GM12878 (cell line): ENCODE data around the gene CLPSL1. TPM values are rescaled to one million over a fixed set of nuclear protein-coding genes. Genes with fewer than 3 reads are reported as not detected.

Experiments used
- ATAC-seq: fragments of 200-7000 bp; cut with Tn5 transposase; 3 replicates; pipeline ENCODE4 v1.9.1; 2020; ENCODE audit warnings: mild to moderate bottlenecking, moderate library complexity
- BruUV-seq: library from RNA; stranded (reverse); fragments of 400-500 nt; replicated peaks from 2 replicates; lab custom pipeline; 2021; lab: Mats Ljungman, UMichigan
- CTCF ChIA-PET: fragments of 300-600 bp; sonication (Branson Sonifier 250); formaldehyde crosslinking; extraction: SDS; loops from one replicate; lab custom pipeline; 2021; ENCODE audit warnings: inconsistent platforms; lab: Yijun Ruan, JAX
- POLR2A ChIA-PET: fragments of 350-600 bp; formaldehyde crosslinking; extraction: SDS; loops from one replicate; lab custom pipeline; 2021; ENCODE audit warnings: inconsistent platforms; lab: Charles Lee
- RAD21 ChIA-PET: fragments of 300-600 bp; sonication (Branson Sonifier 250); formaldehyde crosslinking; loops from one replicate; lab custom pipeline; 2023; ENCODE audit warnings: antibody characterized with exemption; ENCODE audit not compliant: unreplicated experiment; lab: Charles Lee
- SMC1A ChIA-PET: fragments of 300-600 bp; sonication (Branson Sonifier 250); formaldehyde crosslinking; loops from one replicate; lab custom pipeline; 2023; ENCODE audit not compliant: unreplicated experiment, uncharacterized antibody; lab: Charles Lee
- DNase-seq: peaks from one replicate; pipeline ENCODE4 v3.0.0-alpha.2; 2011; ENCODE audit warnings: low read depth, low spot score
- FAIRE-seq: peaks from 3 replicates; lab custom pipeline; 2011; peaks lifted over from hg19 to GRCh38; lab: Jason Lieb, UNC
- H2AFZ ChIP-seq: 2 replicates; pipeline ENCODE4 v1.6.0; 2011; ENCODE audit warnings: low read depth, low read length, control low read depth; ENCODE audit not compliant: control insufficient read depth
- H3K27ac ChIP-seq: 2 replicates; pipeline ENCODE4 v1.5.1; 2011; ENCODE audit warnings: control low read depth; ENCODE audit not compliant: control insufficient read depth, insufficient read depth
- H3K27me3 ChIP-seq, 2 experiments: replicated peaks in 1 of 2; 2 replicates each; pipeline versions ENCODE4 v1.6.0 to v1.6.1; 2011; ENCODE audit warnings: low read length in 1 of 2; ENCODE audit not compliant: control insufficient read depth in 2 of 2, insufficient read depth in 2 of 2
- H3K36me3 ChIP-seq, 2 experiments: 2 replicates each; pipeline ENCODE4 v1.5.1; 2011; ENCODE audit warnings: low read length in 1 of 2; ENCODE audit not compliant: control insufficient read depth in 2 of 2, insufficient read depth in 2 of 2
- H3K4me1 ChIP-seq: 2 replicates; pipeline ENCODE4 v1.6.1; 2011; ENCODE audit warnings: mild to moderate bottlenecking, low read length, moderate library complexity, mixed read lengths; ENCODE audit not compliant: control insufficient read depth, insufficient read depth
- H3K4me2 ChIP-seq: 2 replicates; pipeline ENCODE4 v1.6.0; 2011; ENCODE audit warnings: control low read depth; ENCODE audit not compliant: control insufficient read depth, insufficient read depth
- H3K4me3 ChIP-seq: fragments of 200-600 bp; sonication (generic); 2 replicates; pipeline ENCODE4 v1.5.1; 2016
- H3K79me2 ChIP-seq: 2 replicates; pipeline ENCODE4 v1.6.0; 2011; ENCODE audit warnings: low read length; ENCODE audit not compliant: control insufficient read depth, insufficient read depth
- H3K9ac ChIP-seq: 2 replicates; pipeline ENCODE4 v1.8.0; 2011; ENCODE audit warnings: low read length, control low read depth, mixed read lengths; ENCODE audit not compliant: control insufficient read depth, insufficient read depth
- H3K9me3 ChIP-seq: replicated peaks from 3 replicates; pipeline ENCODE4 v1.5.1; 2011; ENCODE audit warnings: mild to moderate bottlenecking, low read length; ENCODE audit not compliant: control insufficient read depth, insufficient read depth
- H4K20me1 ChIP-seq: 2 replicates; pipeline ENCODE4 v1.6.0; 2011; ENCODE audit not compliant: control insufficient read depth, insufficient read depth
- REST ChIP-seq: IDR thresholded peaks from 2 replicates; pipeline ENCODE4 v1.6.1; 2012; ENCODE audit warnings: mild to moderate bottlenecking, low read depth, low read length
- ZBTB33 ChIP-seq: fragments of 450-650 bp; IDR thresholded peaks from 2 replicates; pipeline ENCODE4 v1.6.1; 2017; ENCODE audit warnings: mild to moderate bottlenecking
- WGBS: methylation state at CpG from one replicate; pipeline ENCODE4 v1.1.6; 2016; ENCODE audit warnings: low lambda C conversion rate; ENCODE audit not compliant: insufficient replicate concordance, insufficient coverage; ENCODE audit errors: missing lambda C conversion rate; 5-methylcytosine and 5-hydroxymethylcytosine counted together
- in situ Hi-C: fragments of 300-500 bp; cut with MboI; formaldehyde crosslinking; loops from 9 replicates; pipeline ENCODE4 v1.14.3; 2018; ENCODE audit warnings: mixed read lengths
- intact Hi-C: fragments of 100-400 bp; cut with micrococcal nuclease; formaldehyde crosslinking; loops from one replicate; pipeline ENCODE4 v1.14.2; 2022; ENCODE audit not compliant: unreplicated experiment
- polyA plus RNA-seq, 11 experiments: library from polyadenylated mRNA; depleted of rRNA in 4 of 11; unstranded in 6 of 11; stranded (reverse) in 5 of 11; fragments of >200 nt; fragmentation: Nextera tagmentation in 4 of 11; fragmentation: Illumina TruSeq in 1 of 11; extraction: Ambion mirVana in 4 of 11; extraction: Trizol in 1 of 11; gene quantifications; 1 replicate in 1 of 11; 2 replicates in 10 of 11; pipeline versions ENCODE4 v1.2.1 to v1.2.3, GENCODE V29; 2011 to 2016; ENCODE audit warnings: inconsistent platforms in 2 of 11, missing spikeins in 2 of 11, low read depth in 1 of 11
- total RNA-seq, 4 experiments: library from RNA; depleted of rRNA in 3 of 4; stranded (reverse); fragments of >200 nt in 3 of 4; fragmentation: Illumina TruSeq in 1 of 4; extraction: Trizol in 1 of 4; gene quantifications; 2 replicates each; pipeline versions ENCODE4 v1.2.1 to v1.2.3, GENCODE V29; 2013 to 2021

The CLPSL1 gene
- total and polyA plus RNA-seq, 10 of the 15 experiments (the other 5 are each of a cell fraction or from before 2014, with no cell fraction given): not detected

- H3K79me2 ChIP-seq: no peaks in the 10 kb centered on the region
- ATAC-seq (peak; percentile 76), FAIRE-seq (no peak), DNase-seq (no peak)
- 17% methylated on average over 40 of the region's 40 CpGs for WGBS
- ChIA-PET RAD21 (no interaction called here), SMC1A (interaction anchor here (1.1 kb wide), 1 partner anchor 8 kb away, joined by 3 read pairs; the partner anchor contains the start of gene CLPS), POLR2A (no interaction called here), CTCF (no interaction called here)
- intact Hi-C loops: no loop called here
- 0 out of 2 replicates have a peak within 1 kb of the TSS, but pooled peaks have one; percentile 9 for H3K4me2 ChIP-seq
- H2AFZ ChIP-seq: no peak within 1 kb of the TSS
- no peak within 1 kb of the TSS for H3K9ac ChIP-seq
- no peaks in the 10 kb centered on the region for H3K27me3 ChIP-seq
- H3K4me1 ChIP-seq: no peaks in the 10 kb centered on the region
- H3K36me3 ChIP-seq: no peaks in the 10 kb centered on the region
- H3K4me3 ChIP-seq: no peak within 1 kb of the TSS
- H3K27ac ChIP-seq: no peak within 1 kb of the TSS
- BruUV-seq: no TSS peak
- no peaks in the 10 kb centered on the region for H4K20me1 ChIP-seq
- no peaks in the 10 kb centered on the region for H3K9me3 ChIP-seq
- TF ChIP-seq ZBTB33 (no peak), REST (peak; percentile 97)
- in situ Hi-C loops: no loop called here
Observed at GRCh38 chr6:35804996-35805736, 24.3 kb downstream of the CLPSL1 start, which contains the start of gene LHFPL5. Gene LHFPL5, plus strand, starts transcription at chr6:35805352. Its CDS starts 319 bp downstream, at chr6:35805671.
